ENCODE measurements around the gene APAF1.

GRCh38 chr12:98738002-98738401 is 92.9 kb downstream of the APAF1 start:
- TF ChIP-seq, protein P1, sequence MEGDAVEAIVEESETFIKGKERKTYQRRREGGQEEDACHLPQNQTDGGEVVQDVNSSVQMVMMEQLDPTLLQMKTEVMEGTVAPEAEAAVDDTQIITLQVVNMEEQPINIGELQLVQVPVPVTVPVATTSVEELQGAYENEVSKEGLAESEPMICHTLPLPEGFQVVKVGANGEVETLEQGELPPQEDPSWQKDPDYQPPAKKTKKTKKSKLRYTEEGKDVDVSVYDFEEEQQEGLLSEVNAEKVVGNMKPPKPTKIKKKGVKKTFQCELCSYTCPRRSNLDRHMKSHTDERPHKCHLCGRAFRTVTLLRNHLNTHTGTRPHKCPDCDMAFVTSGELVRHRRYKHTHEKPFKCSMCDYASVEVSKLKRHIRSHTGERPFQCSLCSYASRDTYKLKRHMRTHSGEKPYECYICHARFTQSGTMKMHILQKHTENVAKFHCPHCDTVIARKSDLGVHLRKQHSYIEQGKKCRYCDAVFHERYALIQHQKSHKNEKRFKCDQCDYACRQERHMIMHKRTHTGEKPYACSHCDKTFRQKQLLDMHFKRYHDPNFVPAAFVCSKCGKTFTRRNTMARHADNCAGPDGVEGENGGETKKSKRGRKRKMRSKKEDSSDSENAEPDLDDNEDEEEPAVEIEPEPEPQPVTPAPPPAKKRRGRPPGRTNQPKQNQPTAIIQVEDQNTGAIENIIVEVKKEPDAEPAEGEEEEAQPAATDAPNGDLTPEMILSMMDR (conservative IDR thresholded peaks at IDR 0.05; ENCODE audit: low read length) = no peak
- TF ChIP-seq EZH2phosphoT487 (IDR thresholded peaks at IDR 0.05; ENCODE audit: borderline replicate concordance, low read depth, low read length) = no peak

Data from OCI-LY7 (cell line).